Stimulated activated naive B cell treated with anti-CD40 and anti-IgM and Interleukin-4, amounts not matched to agents 10 μg/mL and 1 μg/mL and 100 μg/mL, for 72 hours (primary cell): Measurements from ENCODE around the gene MCU.
"Not testable (repeated sequence)": the region's sequence is repeated elsewhere in the genome, so short reads cannot be mapped to it uniquely, and the experiment has no call there.

Source experiments
- ATAC-seq, 2 donors: fragments of 150-1000 bp; cut with Tn5 transposase; replicated peaks; 2 replicates each; pipeline ENCODE4 v1.10.0; 2021; ENCODE audit warnings: moderate library complexity in 1 of 2
- DNase-seq: peaks from one replicate; pipeline ENCODE4 v3.0.0; 2021
- H3K27ac Mint-ChIP-seq: one replicate; pipeline ENCODE4 v1.8.0; 2022; ENCODE audit warnings: mild to moderate bottlenecking, mixed read lengths
- H3K27me3 Mint-ChIP-seq, 2 donors: one replicate each; pipeline ENCODE4 v1.8.0; 2022; ENCODE audit warnings: mixed read lengths in 2 of 2
- H3K36me3 Mint-ChIP-seq, 2 donors: one replicate each; pipeline ENCODE4 v1.8.0; 2022; ENCODE audit warnings: mixed read lengths in 2 of 2, mild to moderate bottlenecking in 1 of 2
- H3K4me1 Mint-ChIP-seq, 2 donors: one replicate each; pipeline ENCODE4 v1.8.0; 2022; ENCODE audit warnings: mixed read lengths in 2 of 2, mild to moderate bottlenecking in 1 of 2
- H3K4me3 Mint-ChIP-seq, 2 donors: one replicate each; pipeline ENCODE4 v1.8.0; 2022; ENCODE audit warnings: mild to moderate bottlenecking in 2 of 2, mixed read lengths in 2 of 2, moderate library complexity in 1 of 2
- H3K9me3 Mint-ChIP-seq, 2 donors: one replicate each; pipeline ENCODE4 v1.8.0; 2022; ENCODE audit warnings: mixed read lengths in 2 of 2, mild to moderate bottlenecking in 1 of 2

Gene MCU

GRCh38 chr10:72921147-72921683, 229.3 kb downstream of the MCU start:
- not testable (repeated sequence) for DNase-seq, H3K4me3 Mint-ChIP-seq, ATAC-seq, H3K27ac Mint-ChIP-seq
- H3K4me1 Mint-ChIP-seq = peaks cover 9 to 10% of the 10 kb centered on the region in 2 donors
- H3K27me3 Mint-ChIP-seq = peaks cover 31 to 39% of the 10 kb centered on the region in 2 donors
- peaks cover 4 to 14% of the 10 kb centered on the region in 2 donors for H3K36me3 Mint-ChIP-seq
- peaks cover 14 to 16% of the 10 kb centered on the region in 2 donors for H3K9me3 Mint-ChIP-seq

GRCh38 chr10:72924351-72924750, 232.4 kb downstream of the MCU start:
- ATAC-seq = no peak
- no peaks in the 10 kb centered on the region for H3K4me1 Mint-ChIP-seq
- no peak for DNase-seq
- no peak overlapping the region for H3K27ac Mint-ChIP-seq
- H3K36me3 Mint-ChIP-seq = peaks cover 4 to 14% of the 10 kb centered on the region in 2 donors
- no peak overlapping the region for H3K4me3 Mint-ChIP-seq
- peaks cover 14 to 16% of the 10 kb centered on the region in 2 donors for H3K9me3 Mint-ChIP-seq
- H3K27me3 Mint-ChIP-seq = peaks cover 23 to 36% of the 10 kb centered on the region in 2 donors

- Mint-ChIP-seq H3K27ac (no peak overlapping the region), H3K27me3 (peaks cover 17 to 20% of the 10 kb centered on the region in 2 donors), H3K9me3 (peaks cover 8 to 9% of the 10 kb centered on the region in 2 donors), H3K36me3 (peaks cover 4 to 9% of the 10 kb centered on the region in 2 donors), H3K4me1 (no peaks in the 10 kb centered on the region), H3K4me3 (no peak overlapping the region)
- ATAC-seq (no peak), DNase-seq (no peak)
Measured at GRCh38 chr10:72925951-72926465, 234.1 kb downstream of the MCU start.

- no peak overlapping the region for H3K4me3 Mint-ChIP-seq
- ATAC-seq (no peak), DNase-seq (no peak)
- peaks cover under 1% of the 10 kb centered on the region in 2 donors for H3K9me3 Mint-ChIP-seq
- peaks cover under 1 to 2% of the 10 kb centered on the region in 2 donors for H3K36me3 Mint-ChIP-seq
- H3K27ac Mint-ChIP-seq = no peak overlapping the region
- peaks cover 8 to 11% of the 10 kb centered on the region in 2 donors for H3K27me3 Mint-ChIP-seq
- H3K4me1 Mint-ChIP-seq = no peaks in the 10 kb centered on the region
Measured at GRCh38 chr10:72927485-72927884, 235.5 kb downstream of the MCU start.

- no peaks in the 10 kb centered on the region for H3K9me3 Mint-ChIP-seq
- peaks cover 6 to 8% of the 10 kb centered on the region in 2 donors for H3K27me3 Mint-ChIP-seq
- ATAC-seq (no peak), DNase-seq (no peak)
- H3K36me3 Mint-ChIP-seq = no peaks in the 10 kb centered on the region
- H3K4me3 Mint-ChIP-seq = no peak overlapping the region
- no peak overlapping the region for H3K27ac Mint-ChIP-seq
- H3K4me1 Mint-ChIP-seq = no peaks in the 10 kb centered on the region
Measured at GRCh38 chr10:72928798-72929197, 236.9 kb downstream of the MCU start.

GRCh38 chr10:72930276-72930675, 238.3 kb downstream of the MCU start:
- Mint-ChIP-seq H3K4me1 (no peaks in the 10 kb centered on the region), H3K9me3 (no peaks in the 10 kb centered on the region), H3K4me3 (no peak overlapping the region), H3K27ac (no peak overlapping the region), H3K36me3 (no peaks in the 10 kb centered on the region), H3K27me3 (peaks cover under 1 to 2% of the 10 kb centered on the region in 2 donors)
- ATAC-seq (no peak), DNase-seq (no peak)

GRCh38 chr10:72932259-72933015, 240.5 kb downstream of the MCU start:
- Mint-ChIP-seq H3K36me3 (no peaks in the 10 kb centered on the region), H3K9me3 (no peaks in the 10 kb centered on the region), H3K27ac (no peak overlapping the region), H3K4me1 (no peaks in the 10 kb centered on the region), H3K27me3 (peaks cover 8 to 9% of the 10 kb centered on the region in 2 donors), H3K4me3 (no peak overlapping the region)
- DNase-seq (no peak), ATAC-seq (no peak)

GRCh38 chr10:72935361-72935760, 243.4 kb downstream of the MCU start:
- Mint-ChIP-seq H3K9me3 (no peaks in the 10 kb centered on the region), H3K27ac (no peak overlapping the region), H3K36me3 (no peaks in the 10 kb centered on the region), H3K4me1 (no peaks in the 10 kb centered on the region), H3K4me3 (no peak overlapping the region), H3K27me3 (peaks cover 8 to 9% of the 10 kb centered on the region in 2 donors)
- ATAC-seq (no peak), DNase-seq (no peak)
